Suppressor macrophage treated with lipopolysaccharide for 4 hours (primary cell): ENCODE data around the gene TMPRSS9.

ENCODE experiments used
- DNase-seq: peaks from one replicate; pipeline ENCODE4 v3.0.0-alpha.2; 2020

Gene TMPRSS9

GRCh38 chr19:2424686-2425621 lies 64.9 kb downstream of the TMPRSS9 start:
- no peak for DNase-seq

GRCh38 chr19:2425622-2426581 lies 65.8 kb downstream of the TMPRSS9 start:
- DNase-seq: no peak

GRCh38 chr19:2426611-2427428 lies 66.8 kb downstream of the TMPRSS9 start:
- DNase-seq: peak; percentile 40

DNA sequence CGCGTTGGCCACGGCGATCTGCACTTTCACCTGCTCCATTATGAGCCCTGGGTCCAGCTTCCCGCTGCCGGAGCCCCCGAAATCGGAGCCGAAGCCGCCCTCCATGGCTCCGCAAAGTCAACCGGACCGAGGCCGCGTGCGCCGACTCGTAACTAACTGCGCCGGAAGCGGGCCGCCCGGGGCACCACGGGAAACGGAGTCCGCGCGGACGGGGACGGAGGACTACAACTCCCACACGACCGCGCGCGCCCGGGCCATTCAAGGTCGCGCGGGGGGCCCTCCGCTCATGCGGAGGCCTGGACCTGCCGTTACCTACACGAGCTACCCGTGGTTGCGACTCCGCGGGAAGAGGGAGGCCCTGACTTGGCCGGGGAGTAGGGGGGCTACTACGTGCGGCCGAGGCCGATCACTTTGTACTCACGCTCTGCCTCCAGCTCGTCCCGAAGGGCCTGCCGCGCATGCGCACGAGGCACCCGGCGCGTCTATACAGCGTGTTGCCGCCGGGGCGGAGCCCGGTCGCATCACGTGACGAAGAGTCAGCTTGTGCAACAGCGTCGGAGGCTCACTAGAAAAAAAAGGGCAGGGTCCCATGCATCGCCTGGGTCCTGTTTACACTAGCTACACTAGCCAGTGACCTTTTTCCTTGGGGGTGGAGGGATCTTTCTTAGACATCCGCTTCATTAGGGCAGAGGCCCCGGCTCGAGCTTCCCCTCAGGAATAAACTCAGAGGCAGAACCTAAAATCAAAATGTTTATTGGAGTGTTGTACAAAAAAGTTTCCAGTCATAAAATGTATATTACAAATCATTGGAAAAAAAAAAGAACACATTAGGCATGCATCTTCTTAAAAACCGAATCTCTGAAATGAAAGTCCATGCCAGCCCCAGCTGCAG lies 67.6 kb downstream of the TMPRSS9 start, which contains the start of gene TIMM13:
TIMM13 (minus strand) TSS at position 158 of the 892 bp plus-strand sequence; CDS start at position 105, 53 bp downstream.
- DNase-seq: peak; percentile 99

- no peak for DNase-seq
Observed at GRCh38 chr19:2428321-2428690, 68.2 kb downstream of the TMPRSS9 start.

GRCh38 chr19:2428756-2429711 lies 69.0 kb downstream of the TMPRSS9 start:
- DNase-seq: no peak

DNA sequence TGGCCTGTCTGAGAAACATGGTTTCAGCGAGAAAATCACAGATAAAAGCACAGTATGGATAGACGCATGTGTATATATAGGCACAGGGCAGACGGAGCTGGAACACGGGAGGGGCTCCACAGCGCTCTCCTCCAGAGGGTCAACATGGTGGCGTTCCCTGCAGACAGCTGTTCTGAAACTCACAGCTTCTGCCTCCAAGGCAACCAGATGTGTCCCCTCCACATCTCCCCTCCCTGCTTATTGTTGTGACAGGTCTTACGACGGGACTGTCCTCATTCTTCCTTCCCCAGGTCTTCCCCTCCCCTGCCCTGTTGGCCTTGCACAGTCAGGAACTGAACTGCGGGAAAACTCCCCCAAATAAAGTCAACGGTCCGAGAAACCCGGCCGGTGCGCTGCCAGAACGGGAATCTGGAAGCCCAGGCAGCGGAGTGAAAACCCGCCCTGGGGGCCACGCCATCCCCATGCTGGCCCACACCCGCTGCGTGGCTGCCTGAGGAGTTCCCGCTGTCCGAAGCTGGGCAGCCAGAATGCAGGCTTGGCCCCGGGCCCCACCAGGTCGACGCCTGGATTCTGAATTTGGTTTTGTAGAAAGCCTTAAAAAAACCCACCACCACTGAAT lies 70.0 kb downstream of the TMPRSS9 start:
- no peak for DNase-seq

DNA sequence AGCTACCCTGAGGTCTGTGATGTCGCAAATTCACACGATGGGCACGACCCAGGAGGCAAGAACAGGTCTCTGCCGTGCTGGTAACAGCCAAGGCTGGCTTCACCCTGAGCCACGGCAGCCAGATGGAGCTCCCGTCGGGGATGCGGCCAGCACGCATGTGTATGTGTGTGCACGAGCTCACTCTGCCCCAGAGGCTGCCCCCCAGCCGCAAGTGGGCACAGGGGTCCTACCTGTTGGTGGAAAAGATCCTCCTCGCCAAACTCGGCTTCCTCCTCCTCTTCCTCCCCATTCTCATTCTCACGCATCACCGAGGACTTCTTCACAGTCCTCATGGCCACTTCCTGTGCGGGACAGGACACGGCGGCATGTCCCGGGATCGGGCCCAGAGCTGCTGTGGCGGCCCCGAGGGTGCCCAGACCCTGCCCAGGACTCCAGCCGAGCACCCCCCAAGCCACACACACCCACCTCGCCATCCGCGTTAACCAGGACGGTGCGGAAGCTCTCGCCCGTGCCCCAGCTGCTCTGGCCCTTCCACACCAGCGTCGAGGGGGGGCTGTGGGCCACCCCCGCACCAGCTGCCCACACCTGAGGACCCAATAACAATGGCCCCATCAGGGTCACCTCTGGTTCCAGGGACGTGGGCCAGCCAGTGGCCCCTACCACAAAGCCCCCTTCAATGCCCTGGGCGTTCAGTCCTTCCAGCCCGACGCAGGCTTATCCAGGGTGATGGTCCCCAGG lies 71.4 kb downstream of the TMPRSS9 start:
- DNase-seq: no peak

GRCh38 chr19:2432131-2432848 lies 72.2 kb downstream of the TMPRSS9 start:
- no peak for DNase-seq

DNA sequence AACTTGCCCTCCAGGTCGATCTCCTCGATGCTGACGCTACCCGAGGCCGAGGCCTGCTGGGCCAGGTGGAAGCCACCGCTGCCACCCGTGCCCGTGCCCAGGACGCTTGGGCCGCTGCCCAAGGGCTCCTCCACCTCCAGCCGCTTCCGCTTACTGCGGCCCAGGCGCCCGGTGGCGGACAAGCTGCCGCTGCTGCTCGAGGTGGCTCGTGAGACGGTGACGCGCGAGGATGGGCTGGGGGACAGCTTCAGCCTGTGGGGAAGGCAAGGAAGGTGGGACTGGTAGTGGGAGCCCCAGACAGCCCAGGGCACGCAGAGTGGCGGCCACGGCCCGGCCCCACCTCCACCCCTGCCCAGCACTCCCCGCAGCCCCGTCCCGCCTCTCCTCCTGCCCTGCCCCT lies 73.8 kb downstream of the TMPRSS9 start:
- no peak for DNase-seq

DNA sequence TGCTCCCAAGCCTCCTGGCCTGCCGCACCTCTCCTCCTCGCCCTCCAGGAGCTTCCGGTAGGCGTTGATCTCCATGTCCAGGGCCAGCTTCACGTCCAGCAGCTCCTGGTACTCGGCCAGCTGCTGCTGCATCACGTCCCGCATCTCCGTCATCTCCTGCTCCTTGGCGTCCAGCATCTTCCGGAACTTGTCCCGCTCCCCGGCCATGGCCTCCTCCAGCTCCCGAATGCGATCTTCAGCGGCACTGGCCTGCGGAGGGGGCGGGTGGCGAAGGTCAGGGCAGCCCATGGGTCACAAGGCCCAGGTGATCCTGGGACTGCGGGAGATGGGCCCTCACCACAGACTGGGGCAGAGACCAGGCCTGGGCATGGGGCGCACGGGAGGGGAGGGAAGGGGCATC lies 74.2 kb downstream of the TMPRSS9 start:
- no peak for DNase-seq

DNA sequence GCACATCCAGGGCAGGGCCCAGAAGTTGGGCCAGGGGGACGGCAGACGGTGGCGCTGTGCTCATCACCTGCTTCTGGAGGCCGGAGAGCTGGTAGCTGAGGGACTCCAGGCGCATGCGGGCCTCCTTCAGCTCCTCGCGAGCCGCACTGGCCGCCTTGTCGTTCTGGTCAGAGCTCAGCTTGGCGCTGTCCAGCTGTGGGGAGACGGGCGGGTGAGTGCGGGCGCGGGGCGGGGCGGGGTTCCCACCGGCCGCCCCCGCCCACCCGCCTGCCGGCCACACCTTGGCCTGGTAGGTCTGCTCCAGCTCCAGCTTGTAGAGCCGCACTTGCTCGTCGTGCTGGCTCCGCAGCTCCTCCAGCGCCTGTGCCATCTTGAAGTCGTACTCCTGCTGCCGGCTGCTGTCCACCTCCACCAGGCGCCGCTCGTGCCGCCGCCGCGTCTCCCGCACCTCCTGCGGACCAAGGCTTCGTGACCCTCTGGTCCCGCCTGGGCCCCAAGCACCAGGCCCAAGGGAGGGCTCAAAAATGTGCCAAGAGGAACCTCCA lies 74.7 kb downstream of the TMPRSS9 start:
- DNase-seq: no peak

GRCh38 chr19:2436384-2436783 lies 76.3 kb downstream of the TMPRSS9 start:
- no peak for DNase-seq

DNA sequence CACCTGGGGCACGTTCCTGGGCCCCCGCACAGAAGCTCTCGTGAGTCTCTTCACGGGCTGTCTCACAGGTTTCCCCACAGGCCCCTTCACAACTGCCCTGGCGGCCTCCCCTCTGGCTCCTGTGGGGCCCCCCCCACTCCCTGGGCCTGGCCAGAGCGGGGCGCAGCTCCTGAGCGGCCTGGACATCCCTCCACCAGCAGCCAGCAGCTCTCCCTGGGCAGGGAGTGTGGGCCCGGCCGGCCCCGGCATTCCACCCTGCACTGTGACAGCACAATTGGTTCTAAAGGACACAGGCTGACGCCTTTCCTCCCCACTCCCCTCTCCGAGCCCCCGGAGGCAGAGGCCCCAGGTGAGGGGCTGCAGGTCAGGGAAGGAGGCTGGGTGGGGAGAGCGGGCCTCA lies 76.9 kb downstream of the TMPRSS9 start:
- DNase-seq: no peak

DNA sequence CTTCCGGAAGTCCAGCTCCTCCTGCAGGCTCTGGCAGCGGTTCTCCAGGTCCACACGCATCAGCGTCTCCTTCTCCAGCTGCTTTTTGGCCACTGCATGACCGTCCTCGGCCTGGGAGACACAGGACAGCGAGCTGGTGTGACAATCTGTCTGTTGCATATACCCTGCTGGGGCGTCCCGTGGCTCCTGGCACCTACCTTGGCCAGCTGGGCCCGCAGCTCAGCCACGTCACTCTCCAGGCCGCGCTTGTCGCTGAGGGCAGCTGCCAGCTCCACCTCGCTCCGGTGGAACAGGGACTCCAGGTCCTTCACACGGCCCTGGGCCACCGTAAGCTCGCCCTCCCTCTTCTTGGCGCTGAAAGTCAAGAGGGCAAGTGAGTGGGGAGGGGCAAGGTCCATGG lies 78.1 kb downstream of the TMPRSS9 start:
- no peak for DNase-seq

DNA sequence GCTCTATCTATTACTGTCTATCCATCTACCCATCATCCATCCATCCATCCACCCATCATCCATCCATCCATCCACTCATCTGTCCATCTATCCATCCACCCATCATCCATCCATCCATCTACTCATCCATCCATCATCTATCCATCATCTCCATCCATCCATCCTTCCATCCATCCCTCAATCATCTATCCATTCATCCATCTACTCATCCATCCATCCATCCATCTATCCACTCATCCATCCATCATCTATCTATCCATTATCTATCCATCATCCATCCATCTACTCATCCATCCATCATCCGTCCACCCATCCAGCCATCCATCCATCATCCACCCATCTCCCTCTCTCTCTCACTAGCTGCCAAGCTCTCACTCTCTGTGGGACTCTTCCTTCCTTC lies 80.5 kb downstream of the TMPRSS9 start:
- no peak for DNase-seq

GRCh38 chr19:2441096-2441752 lies 81.2 kb downstream of the TMPRSS9 start:
- DNase-seq: no peak
